GM19023 (cell line): Measurements from ENCODE around the gene HMGN4.
A peak's percentile ranks its signal among the peaks of the same experiment; 100 is the strongest.
"Not testable (repeated sequence)": the region's sequence is repeated elsewhere in the genome, so short reads cannot be mapped to it uniquely, and the experiment has no call there.

ENCODE experiments used
- ATAC-seq: cut with Tn5 transposase; IDR thresholded peaks from one replicate; pipeline ENCODE4 v1.9.1; 2021; ENCODE audit warnings: mild to moderate bottlenecking, moderate library complexity; ENCODE audit not compliant: unreplicated experiment

The HMGN4 gene

GRCh38 chr6:26547363-26547762 lies 9.2 kb downstream of the HMGN4 start:
- ATAC-seq = not testable (repeated sequence)

- peak; percentile 31 for ATAC-seq
Observed at GRCh38 chr6:26550250-26550993, 12.3 kb downstream of the HMGN4 start.

GRCh38 chr6:26552205-26552604 lies 14.0 kb downstream of the HMGN4 start:
- ATAC-seq = no peak

GRCh38 chr6:26552640-26553188 lies 14.5 kb downstream of the HMGN4 start:
- no peak for ATAC-seq

GRCh38 chr6:26553264-26553634 lies 15.1 kb downstream of the HMGN4 start:
- ATAC-seq = peak; percentile 41

GRCh38 chr6:26553635-26554446 lies 15.7 kb downstream of the HMGN4 start:
- peak; percentile 53 for ATAC-seq

GRCh38 chr6:26554447-26554696 lies 16.2 kb downstream of the HMGN4 start:
- peak; percentile 4 for ATAC-seq

- no peak for ATAC-seq
Observed at GRCh38 chr6:26554697-26555504, 16.7 kb downstream of the HMGN4 start.

- ATAC-seq = no peak
Observed at GRCh38 chr6:26555505-26556262, 17.5 kb downstream of the HMGN4 start.

GRCh38 chr6:26556263-26557070 lies 18.3 kb downstream of the HMGN4 start:
- no peak for ATAC-seq

GRCh38 chr6:26561533-26562466 lies 23.6 kb downstream of the HMGN4 start:
- no peak for ATAC-seq

GRCh38 chr6:26563488-26563887 lies 25.3 kb downstream of the HMGN4 start:
- ATAC-seq = no peak

GRCh38 chr6:26568601-26569432 lies 30.7 kb downstream of the HMGN4 start:
- ATAC-seq = peak; percentile 58

GRCh38 chr6:26569433-26569764 lies 31.2 kb downstream of the HMGN4 start:
- ATAC-seq = no peak

- no peak for ATAC-seq
Observed at GRCh38 chr6:26570027-26570809, 32.1 kb downstream of the HMGN4 start.

GRCh38 chr6:26571592-26572296 lies 33.6 kb downstream of the HMGN4 start:
- no peak for ATAC-seq

- ATAC-seq = no peak
Observed at GRCh38 chr6:26575494-26575939, 37.4 kb downstream of the HMGN4 start.
